Measurements from ENCODE around the gene SLC18A3. TPM values are rescaled to one million over a fixed set of nuclear protein-coding genes. Genes with fewer than 3 reads are reported as not detected.

The SLC18A3 gene
- total and polyA plus RNA-seq, 12 donors: 0.03 to 0.41 (median 0.15) TPM; not detected in 8

GRCh38 chr10:49568235-49568634 lies 41.9 kb upstream of the SLC18A3 start:
- Histone ChIP-seq H3K27me3 (no peaks in the 10 kb centered on the region), H3K9me3 (replicated peaks in 1 of 3) (no peaks in the 10 kb centered on the region), H3K4me1 (replicated peaks in 1 of 2) (no peaks in the 10 kb centered on the region), H3K36me3 (replicated peaks in 1 of 2) (no peaks in the 10 kb centered on the region), H3K4me3 (no peak overlapping the region), H3K27ac (no peak overlapping the region)
- TF ChIP-seq CTCF (IDR thresholded peaks at IDR 0.05) (no peak), POLR2A (IDR thresholded peaks at IDR 0.05) (no peak)
- intact Hi-C loops (cut with DNase I): no loop called here
- DNase-seq: no peak
- WGBS, 4 donors: 37 to 76% (median 56%) methylated on average over 2 of the region's 2 CpGs

- no peaks in the 10 kb centered on the region for H3K4me1 ChIP-seq (replicated peaks in 1 of 2)
- TF ChIP-seq POLR2A (IDR thresholded peaks at IDR 0.05) (no peak), CTCF (IDR thresholded peaks at IDR 0.05) (no peak)
- H3K27ac ChIP-seq: peak overlapping the region in 1 of 5 donors; percentile 49
- H3K36me3 ChIP-seq (replicated peaks in 1 of 2): no peaks in the 10 kb centered on the region
- no peak for DNase-seq
- 43 to 61% (median 47%) methylated on average over 3 of the region's 3 CpGs for WGBS, 4 donors
- H3K27me3 ChIP-seq: no peaks in the 10 kb centered on the region
- no peak overlapping the region for H3K4me3 ChIP-seq
- intact Hi-C loops (cut with DNase I): no loop called here
- no peaks in the 10 kb centered on the region for H3K9me3 ChIP-seq (replicated peaks in 1 of 3)
Measured at GRCh38 chr10:49569031-49569631, 41.0 kb upstream of the SLC18A3 start.

- 33 to 58% (median 48%) methylated on average over 2 of the region's 2 CpGs for WGBS, 4 donors
- intact Hi-C loops (cut with DNase I): no loop called here
- no peaks in the 10 kb centered on the region for H3K27me3 ChIP-seq
Measured at GRCh38 chr10:49571388-49571787, 38.7 kb upstream of the SLC18A3 start.

GRCh38 chr10:49572594-49573114 lies 37.5 kb upstream of the SLC18A3 start:
- intact Hi-C loops (cut with DNase I): no loop called here
- no peaks in the 10 kb centered on the region for H3K27me3 ChIP-seq
- no peaks in the 10 kb centered on the region for H3K4me1 ChIP-seq (replicated peaks in 1 of 2)
- no peak overlapping the region for H3K27ac ChIP-seq
- no peak overlapping the region for H3K4me3 ChIP-seq
- H3K36me3 ChIP-seq (replicated peaks in 1 of 2): no peaks in the 10 kb centered on the region
- no peaks in the 10 kb centered on the region for H3K9me3 ChIP-seq (replicated peaks in 1 of 3)
- 74 to 84% (median 78%) methylated on average over 5 to 9 of the region's 9 CpGs for WGBS, 4 donors
- no peak for DNase-seq
- TF ChIP-seq POLR2A (IDR thresholded peaks at IDR 0.05) (no peak), CTCF (IDR thresholded peaks at IDR 0.05) (no peak)

More at GRCh38 chr10:49571388-49571787, 38.7 kb upstream of the SLC18A3 start:
- Histone ChIP-seq H3K36me3 (replicated peaks in 1 of 2) (no peaks in the 10 kb centered on the region), H3K9me3 (replicated peaks in 1 of 3) (no peaks in the 10 kb centered on the region), H3K27ac (no peak overlapping the region), H3K4me1 (replicated peaks in 1 of 2) (no peaks in the 10 kb centered on the region), H3K4me3 (no peak overlapping the region)
- TF ChIP-seq POLR2A (IDR thresholded peaks at IDR 0.05) (no peak), CTCF (IDR thresholded peaks at IDR 0.05) (no peak)
- no peak for DNase-seq

All from adrenal gland (tissue), 12 donors.